ENCODE data around the gene TCP1.
A peak's percentile ranks its signal among the peaks of the same experiment; 100 is the strongest.
"Not testable (repeated sequence)": the region's sequence is repeated elsewhere in the genome, so short reads cannot be mapped to it uniquely, and the experiment has no call there.

TCP1 gene

GRCh38 chr6:159746759-159747158 is 42.6 kb downstream of the TCP1 start:
- no peak overlapping the region for H3K4me3 ChIP-seq (ENCODE audit: low read length)
- TF ChIP-seq ZNF274 (IDR thresholded peaks at IDR 0.05; ENCODE audit: low read depth, low read length), result no peak

- no peak overlapping the region for H3K4me3 ChIP-seq (ENCODE audit: low read length)
- TF ChIP-seq ZNF274 (IDR thresholded peaks at IDR 0.05; ENCODE audit: low read depth, low read length), result no peak
Measured at GRCh38 chr6:159745081-159745480, 44.3 kb downstream of the TCP1 start.

GRCh38 chr6:159742165-159742564 is 47.2 kb downstream of the TCP1 start:
- no peak for TF ChIP-seq ZNF274 (IDR thresholded peaks at IDR 0.05; ENCODE audit: low read depth, low read length)
- no peak overlapping the region for H3K4me3 ChIP-seq (ENCODE audit: low read length)

GRCh38 chr6:159739341-159739740 is 50.1 kb downstream of the TCP1 start:
- no peak overlapping the region for H3K4me3 ChIP-seq (ENCODE audit: low read length)
- no peak for TF ChIP-seq ZNF274 (IDR thresholded peaks at IDR 0.05; ENCODE audit: low read depth, low read length)

GRCh38 chr6:159736908-159737307 is 52.5 kb downstream of the TCP1 start:
- TF ChIP-seq ZNF274 (IDR thresholded peaks at IDR 0.05; ENCODE audit: low read depth, low read length), result no peak
- H3K4me3 ChIP-seq (ENCODE audit: low read length), result no peak overlapping the region

- H3K4me3 ChIP-seq (ENCODE audit: low read length), result not testable (repeated sequence)
Measured at GRCh38 chr6:159733395-159733794, 56.0 kb downstream of the TCP1 start.

GRCh38 chr6:159732550-159732949 is 56.9 kb downstream of the TCP1 start:
- not testable (repeated sequence) for H3K4me3 ChIP-seq (ENCODE audit: low read length)

- TF ChIP-seq ZNF274 (IDR thresholded peaks at IDR 0.05; ENCODE audit: low read depth, low read length), result no peak
- H3K4me3 ChIP-seq (ENCODE audit: low read length), result peak overlapping the region; percentile 88; the same call in 1 of the 2 replicates
Measured at GRCh38 chr6:159730332-159730676, 59.1 kb downstream of the TCP1 start.

GRCh38 chr6:159729598-159730331 is 59.6 kb downstream of the TCP1 start:
- H3K4me3 ChIP-seq (ENCODE audit: low read length), result peak overlapping the region; percentile 88
- TF ChIP-seq ZNF274 (IDR thresholded peaks at IDR 0.05; ENCODE audit: low read depth, low read length), result no peak

GRCh38 chr6:159728531-159728964 is 60.9 kb downstream of the TCP1 start:
- peak overlapping the region; percentile 88; the same call in 1 of the 2 replicates for H3K4me3 ChIP-seq (ENCODE audit: low read length)
- TF ChIP-seq ZNF274 (IDR thresholded peaks at IDR 0.05; ENCODE audit: low read depth, low read length), result no peak
